ENCODE results near the gene HRH4. TPM values are rescaled to one million over a fixed set of nuclear protein-coding genes. Genes with fewer than 3 reads are reported as not detected.

Gene HRH4
- total and polyA plus RNA-seq, 2 of the 13 experiments (the other 11 are each of a cell fraction or from before 2014, with no cell fraction given) = not detected

DNA sequence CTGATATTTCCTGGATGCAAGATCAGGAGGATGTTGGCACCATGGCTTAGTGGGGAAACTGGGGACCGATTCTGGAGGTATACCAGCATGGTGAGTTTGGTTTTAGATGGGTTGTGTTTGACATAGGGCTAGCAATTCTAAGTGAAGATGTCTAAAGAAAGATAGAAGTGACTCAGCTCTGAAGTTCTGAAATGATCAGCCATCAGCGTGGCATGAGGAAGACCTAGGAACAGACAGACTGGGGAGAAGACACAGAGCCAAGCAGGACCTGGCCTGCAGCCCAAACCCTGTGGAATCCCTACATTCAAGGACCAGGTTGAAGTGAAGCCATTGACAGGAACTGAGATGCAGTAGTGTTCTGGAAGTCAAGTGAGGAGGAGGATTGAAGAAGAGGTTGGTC is 39.8 kb downstream of the HRH4 start:
- no peaks in the 10 kb centered on the region for H3K36me3 ChIP-seq (replicated peaks in 1 of 2; ENCODE audit: control insufficient read depth in 1 of 2, insufficient read depth in 2 of 2, low read length in 2 of 2)
- no TSS peak for BruUV-seq (replicated peaks)
- TF ChIP-seq ZNF335 (CRISPR knock-in tag; IDR thresholded peaks at IDR 0.05) (no peak), JDP2 (CRISPR knock-in tag; IDR thresholded peaks at IDR 0.05; ENCODE audit: borderline replicate concordance) (no peak), RFX1 (IDR thresholded peaks at IDR 0.05) (no peak), TEAD3 (CRISPR knock-in tag; optimal IDR thresholded peaks at IDR 0.05; ENCODE audit: borderline replicate concordance) (no peak), KAT2B (IDR thresholded peaks at IDR 0.05; ENCODE audit: borderline replicate concordance, low read depth, low read length) (no peak), ZNF616 (CRISPR knock-in tag; IDR thresholded peaks at IDR 0.05; ENCODE audit: low read depth) (no peak), ZNF766 (CRISPR knock-in tag; IDR thresholded peaks at IDR 0.05; ENCODE audit: borderline replicate concordance) (no peak), DNMT1 (CRISPR knock-in tag; IDR thresholded peaks at IDR 0.05) (no peak), ZNF136 (CRISPR knock-in tag; IDR thresholded peaks at IDR 0.05; ENCODE audit: low read depth) (no peak), ZEB1 (IDR thresholded peaks at IDR 0.05; ENCODE audit: insufficient replicate concordance, low read depth) (no peak), ZNF615 (CRISPR knock-in tag; IDR thresholded peaks at IDR 0.05; ENCODE audit: borderline replicate concordance) (no peak), HMG20B (CRISPR knock-in tag; conservative IDR thresholded peaks at IDR 0.05) (no peak), ZNF430 (CRISPR knock-in tag; IDR thresholded peaks at IDR 0.05) (no peak), MED1 (CRISPR knock-in tag; IDR thresholded peaks at IDR 0.05) (no peak), SMC3 (IDR thresholded peaks at IDR 0.05; ENCODE audit: low read length) (no peak)
- TF ChIP-seq, protein P1, sequence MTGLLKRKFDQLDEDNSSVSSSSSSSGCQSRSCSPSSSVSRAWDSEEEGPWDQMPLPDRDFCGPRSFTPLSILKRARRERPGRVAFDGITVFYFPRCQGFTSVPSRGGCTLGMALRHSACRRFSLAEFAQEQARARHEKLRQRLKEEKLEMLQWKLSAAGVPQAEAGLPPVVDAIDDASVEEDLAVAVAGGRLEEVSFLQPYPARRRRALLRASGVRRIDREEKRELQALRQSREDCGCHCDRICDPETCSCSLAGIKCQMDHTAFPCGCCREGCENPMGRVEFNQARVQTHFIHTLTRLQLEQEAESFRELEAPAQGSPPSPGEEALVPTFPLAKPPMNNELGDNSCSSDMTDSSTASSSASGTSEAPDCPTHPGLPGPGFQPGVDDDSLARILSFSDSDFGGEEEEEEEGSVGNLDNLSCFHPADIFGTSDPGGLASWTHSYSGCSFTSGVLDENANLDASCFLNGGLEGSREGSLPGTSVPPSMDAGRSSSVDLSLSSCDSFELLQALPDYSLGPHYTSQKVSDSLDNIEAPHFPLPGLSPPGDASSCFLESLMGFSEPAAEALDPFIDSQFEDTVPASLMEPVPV (CRISPR knock-in tag; IDR thresholded peaks at IDR 0.05) = no peak
- TF ChIP-seq, protein P2, sequence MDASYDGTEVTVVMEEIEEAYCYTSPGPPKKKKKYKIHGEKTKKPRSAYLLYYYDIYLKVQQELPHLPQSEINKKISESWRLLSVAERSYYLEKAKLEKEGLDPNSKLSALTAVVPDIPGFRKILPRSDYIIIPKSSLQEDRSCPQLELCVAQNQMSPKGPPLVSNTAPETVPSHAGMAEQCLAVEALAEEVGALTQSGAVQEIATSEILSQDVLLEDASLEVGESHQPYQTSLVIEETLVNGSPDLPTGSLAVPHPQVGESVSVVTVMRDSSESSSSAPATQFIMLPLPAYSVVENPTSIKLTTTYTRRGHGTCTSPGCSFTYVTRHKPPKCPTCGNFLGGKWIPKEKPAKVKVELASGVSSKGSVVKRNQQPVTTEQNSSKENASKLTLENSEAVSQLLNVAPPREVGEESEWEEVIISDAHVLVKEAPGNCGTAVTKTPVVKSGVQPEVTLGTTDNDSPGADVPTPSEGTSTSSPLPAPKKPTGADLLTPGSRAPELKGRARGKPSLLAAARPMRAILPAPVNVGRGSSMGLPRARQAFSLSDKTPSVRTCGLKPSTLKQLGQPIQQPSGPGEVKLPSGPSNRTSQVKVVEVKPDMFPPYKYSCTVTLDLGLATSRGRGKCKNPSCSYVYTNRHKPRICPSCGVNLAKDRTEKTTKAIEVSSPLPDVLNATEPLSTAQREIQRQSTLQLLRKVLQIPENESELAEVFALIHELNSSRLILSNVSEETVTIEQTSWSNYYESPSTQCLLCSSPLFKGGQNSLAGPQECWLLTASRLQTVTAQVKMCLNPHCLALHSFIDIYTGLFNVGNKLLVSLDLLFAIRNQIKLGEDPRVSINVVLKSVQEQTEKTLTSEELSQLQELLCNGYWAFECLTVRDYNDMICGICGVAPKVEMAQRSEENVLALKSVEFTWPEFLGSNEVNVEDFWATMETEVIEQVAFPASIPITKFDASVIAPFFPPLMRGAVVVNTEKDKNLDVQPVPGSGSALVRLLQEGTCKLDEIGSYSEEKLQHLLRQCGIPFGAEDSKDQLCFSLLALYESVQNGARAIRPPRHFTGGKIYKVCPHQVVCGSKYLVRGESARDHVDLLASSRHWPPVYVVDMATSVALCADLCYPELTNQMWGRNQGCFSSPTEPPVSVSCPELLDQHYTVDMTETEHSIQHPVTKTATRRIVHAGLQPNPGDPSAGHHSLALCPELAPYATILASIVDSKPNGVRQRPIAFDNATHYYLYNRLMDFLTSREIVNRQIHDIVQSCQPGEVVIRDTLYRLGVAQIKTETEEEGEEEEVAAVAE (CRISPR knock-in tag; IDR thresholded peaks at IDR 0.05; ENCODE audit: borderline replicate concordance) = no peak
- TF ChIP-seq, protein P3, sequence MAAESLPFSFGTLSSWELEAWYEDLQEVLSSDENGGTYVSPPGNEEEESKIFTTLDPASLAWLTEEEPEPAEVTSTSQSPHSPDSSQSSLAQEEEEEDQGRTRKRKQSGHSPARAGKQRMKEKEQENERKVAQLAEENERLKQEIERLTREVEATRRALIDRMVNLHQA (CRISPR knock-in tag; IDR thresholded peaks at IDR 0.05) = no peak
- TF ChIP-seq, protein P4, sequence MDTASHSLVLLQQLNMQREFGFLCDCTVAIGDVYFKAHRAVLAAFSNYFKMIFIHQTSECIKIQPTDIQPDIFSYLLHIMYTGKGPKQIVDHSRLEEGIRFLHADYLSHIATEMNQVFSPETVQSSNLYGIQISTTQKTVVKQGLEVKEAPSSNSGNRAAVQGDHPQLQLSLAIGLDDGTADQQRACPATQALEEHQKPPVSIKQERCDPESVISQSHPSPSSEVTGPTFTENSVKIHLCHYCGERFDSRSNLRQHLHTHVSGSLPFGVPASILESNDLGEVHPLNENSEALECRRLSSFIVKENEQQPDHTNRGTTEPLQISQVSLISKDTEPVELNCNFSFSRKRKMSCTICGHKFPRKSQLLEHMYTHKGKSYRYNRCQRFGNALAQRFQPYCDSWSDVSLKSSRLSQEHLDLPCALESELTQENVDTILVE (CRISPR knock-in tag; IDR thresholded peaks at IDR 0.05) = no peak
- TF ChIP-seq, protein P5, sequence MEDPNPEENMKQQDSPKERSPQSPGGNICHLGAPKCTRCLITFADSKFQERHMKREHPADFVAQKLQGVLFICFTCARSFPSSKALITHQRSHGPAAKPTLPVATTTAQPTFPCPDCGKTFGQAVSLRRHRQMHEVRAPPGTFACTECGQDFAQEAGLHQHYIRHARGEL (CRISPR knock-in tag; IDR thresholded peaks at IDR 0.05) = no peak
- H3K79me2 ChIP-seq (ENCODE audit: insufficient read depth, low read length) = no peaks in the 10 kb centered on the region
- DNase-seq (ENCODE audit: low spot score) = no peak
- no peak overlapping the region for H3K4me2 ChIP-seq (ENCODE audit: low read depth, low read length)
- no peak overlapping the region for H3K27ac ChIP-seq (ENCODE audit: extremely low read length, insufficient read depth, low read length)
- H3K9me3 ChIP-seq (ENCODE audit: low read length) = no peaks in the 10 kb centered on the region
- no peak overlapping the region for H2AFZ ChIP-seq (ENCODE audit: low read length)
- in situ Hi-C loops (cut with HindIII; ENCODE audit: extremely low pct_ligation_motif_present, low pct_unique_long_range_greater_than_20kb) = no loop called here
- intact Hi-C loops (cut with micrococcal nuclease; ENCODE audit: unreplicated experiment) = no loop called here
- H3K27me3 ChIP-seq (ENCODE audit: control insufficient read depth in 1 of 2, insufficient read depth in 2 of 2, low read length in 2 of 2) = peaks cover 0 to 9% of the 10 kb centered on the region in 2 experiments; a peak in 2 of 5 replicates
- H3K9ac ChIP-seq (ENCODE audit: insufficient read depth, low read depth, low read length) = no peak overlapping the region
- no peak for ATAC-seq
- no peak for FAIRE-seq
- ChIA-PET CTCF (ENCODE audit: low intra/inter-chr PET ratio, low total read pairs) (no interaction called here), POLR2A (no interaction called here)
- H4K20me1 ChIP-seq (ENCODE audit: insufficient read depth, low read length) = no peaks in the 10 kb centered on the region
- H3K4me3 ChIP-seq (replicated peaks in 1 of 3; ENCODE audit: insufficient read depth in 1 of 3, low read depth in 2 of 3, low read length in 3 of 3) = no peak overlapping the region
- H3K4me1 ChIP-seq (ENCODE audit: insufficient read depth, low read length) = no peaks in the 10 kb centered on the region
- 13% methylated on average over 2 of the region's 2 CpGs for WGBS (ENCODE audit: low lambda C conversion rate)
